NCI-H345 treated with DMSO at 0.1 percent for 48 hours (cell line): ENCODE results near the gene NINJ2.
"Not testable (repeated sequence)": the region's sequence is repeated elsewhere in the genome, so short reads cannot be mapped to it uniquely, and the experiment has no call there.

Experiments
- DNase-seq: peaks from one replicate; lab custom pipeline; 2025; ENCODE audit not compliant: unreplicated experiment; lab: John Stamatoyannopoulos, UW

NINJ2 gene

DNA sequence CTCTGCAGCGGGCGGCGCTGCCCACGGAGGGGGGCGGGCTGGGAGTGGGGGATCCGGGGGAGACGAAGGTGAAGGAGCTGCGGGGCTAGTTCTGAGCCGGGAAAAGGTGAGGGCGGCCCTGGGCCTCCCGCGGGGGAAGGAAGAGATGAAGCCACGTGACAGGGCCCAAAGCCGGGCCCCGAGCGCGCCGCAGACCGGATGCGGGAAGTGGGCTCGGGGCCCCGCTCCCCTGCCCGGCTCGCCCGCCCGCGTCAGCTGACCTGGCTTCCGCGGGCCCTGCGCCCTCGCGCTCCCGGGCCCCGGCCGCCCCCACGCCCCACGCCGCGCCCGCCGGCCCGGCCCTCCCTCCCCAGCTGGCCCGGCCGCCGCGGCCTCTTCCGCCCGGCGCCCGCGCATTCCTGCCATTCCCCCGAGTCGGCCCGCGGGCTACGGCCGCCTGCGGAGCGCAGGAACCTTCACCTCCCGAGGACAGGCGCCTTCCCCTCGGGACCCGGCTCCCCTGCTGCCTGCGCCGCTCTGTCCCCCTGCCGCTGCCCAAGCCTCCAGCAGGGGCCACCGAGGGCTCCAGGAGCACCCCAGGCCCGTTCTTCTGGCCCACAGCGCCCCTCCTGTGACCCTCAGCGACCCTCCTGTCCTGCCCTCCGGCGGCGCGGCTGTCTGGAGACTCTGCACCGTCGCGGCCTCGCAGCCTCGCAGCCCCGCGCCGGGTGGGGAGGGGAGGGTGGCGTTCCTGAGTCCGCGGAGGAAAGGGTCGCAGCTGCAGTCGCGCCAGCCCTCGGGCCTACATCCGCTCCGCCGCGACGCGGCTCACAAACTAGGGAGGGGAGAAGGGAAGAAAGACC lies 20.4 kb downstream of the NINJ2 start:
- DNase-seq: peak; percentile 3

DNA sequence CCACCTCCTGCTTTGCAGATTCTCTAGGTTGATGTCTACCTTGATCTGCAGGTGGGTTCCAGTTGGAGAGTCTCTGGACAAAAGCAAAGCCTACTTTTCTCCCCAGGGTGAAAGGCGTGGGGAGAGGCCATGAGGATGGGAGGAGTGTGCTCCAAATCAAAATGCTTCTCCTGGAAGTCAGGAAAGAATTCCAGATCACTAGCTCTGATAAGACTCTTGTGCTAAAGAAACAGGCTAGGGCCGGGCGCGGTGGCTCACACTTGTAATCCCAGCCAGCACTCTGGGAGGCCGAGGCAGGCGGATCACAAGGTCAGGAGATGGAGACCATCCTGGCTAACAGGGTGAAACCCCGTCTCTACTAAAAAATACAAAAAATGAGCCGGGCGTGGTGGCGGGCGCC lies 21.9 kb downstream of the NINJ2 start:
- DNase-seq: not testable (repeated sequence)

DNA sequence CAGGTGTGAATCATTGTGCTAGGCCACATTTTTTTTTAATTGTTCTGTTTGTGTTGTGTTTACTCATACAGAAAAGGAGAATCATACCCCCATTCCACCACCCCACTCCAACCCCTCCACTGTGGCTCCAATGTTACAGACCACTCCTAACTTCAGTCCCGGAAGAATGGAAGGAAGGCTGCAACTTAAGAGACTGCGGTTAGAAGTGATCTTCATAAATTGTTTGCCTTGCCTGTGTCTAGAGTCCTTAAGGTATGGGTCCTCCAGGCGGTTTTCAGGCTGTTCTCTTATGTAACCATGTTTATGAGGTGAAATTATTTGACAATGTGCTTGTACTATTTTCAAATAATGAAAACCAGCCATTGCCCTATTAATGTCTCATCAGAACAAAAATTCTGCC lies 22.5 kb downstream of the NINJ2 start:
- no peak for DNase-seq

- DNase-seq: no peak
Measured at GRCh38 chr12:639988-640387, 23.3 kb downstream of the NINJ2 start.

DNA sequence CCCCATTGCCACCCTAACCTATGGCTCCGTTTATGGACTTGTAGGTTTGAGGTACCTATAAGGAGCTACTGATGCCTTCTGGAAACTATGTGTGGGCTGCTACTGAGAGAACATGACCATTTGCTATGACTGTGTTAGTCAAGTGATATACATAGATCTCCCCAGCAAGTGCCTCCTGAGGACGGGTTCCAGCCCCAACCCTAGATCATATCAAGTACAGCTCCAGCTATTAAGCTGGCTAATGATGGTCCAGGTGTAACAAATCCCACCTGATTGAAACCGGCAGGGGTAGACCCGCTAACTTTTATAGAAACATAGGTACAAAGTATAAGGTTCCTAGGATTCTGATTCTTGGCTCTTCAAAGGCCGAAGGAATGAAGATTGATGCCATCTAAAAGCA lies 23.7 kb downstream of the NINJ2 start:
- no peak for DNase-seq

DNA sequence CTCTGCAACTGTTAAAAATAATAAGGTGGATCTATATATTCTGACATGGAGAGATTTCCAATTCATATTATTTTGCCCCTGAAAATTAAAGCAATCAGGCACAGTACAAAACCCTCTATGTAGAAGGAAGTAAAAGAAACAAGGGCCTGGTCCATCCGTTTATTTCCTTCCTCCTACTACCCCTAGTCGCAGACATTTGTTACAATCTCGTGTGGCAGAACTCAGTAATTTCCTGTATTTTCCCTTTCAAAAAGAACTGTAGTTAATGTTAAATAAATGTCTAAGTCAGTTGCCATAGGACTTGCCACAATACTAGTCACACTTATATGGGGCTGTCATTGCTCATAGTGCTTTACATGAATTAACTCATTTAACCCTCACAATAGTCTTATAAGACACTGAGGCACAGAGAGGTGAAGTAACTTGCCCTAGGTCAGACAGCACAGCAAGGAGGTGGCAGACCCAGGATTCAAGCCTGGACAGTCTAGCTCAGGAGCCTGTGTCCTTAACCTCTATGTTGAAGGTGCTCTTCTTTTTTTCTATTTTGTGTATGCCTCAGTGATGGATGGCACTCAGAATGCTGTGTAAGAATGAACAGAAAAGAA lies 24.2 kb downstream of the NINJ2 start:
- no peak for DNase-seq

GRCh38 chr12:636632-637031 lies 26.6 kb downstream of the NINJ2 start:
- no peak for DNase-seq

GRCh38 chr12:633731-634130 lies 29.5 kb downstream of the NINJ2 start:
- no peak for DNase-seq

GRCh38 chr12:632102-632696 lies 31.0 kb downstream of the NINJ2 start:
- DNase-seq: no peak

GRCh38 chr12:630656-631632 lies 32.3 kb downstream of the NINJ2 start:
- no peak for DNase-seq

GRCh38 chr12:628742-629078 lies 34.5 kb downstream of the NINJ2 start:
- not testable (repeated sequence) for DNase-seq

GRCh38 chr12:627863-628741 lies 35.1 kb downstream of the NINJ2 start:
- DNase-seq: no peak

GRCh38 chr12:627285-627684 lies 36.0 kb downstream of the NINJ2 start:
- no peak for DNase-seq

- DNase-seq: no peak
Measured at GRCh38 chr12:625998-626397, 37.2 kb downstream of the NINJ2 start.

- DNase-seq: no peak
Measured at GRCh38 chr12:623865-624372, 39.3 kb downstream of the NINJ2 start.

- no peak for DNase-seq
Measured at GRCh38 chr12:623172-623864, 39.9 kb downstream of the NINJ2 start.

DNA sequence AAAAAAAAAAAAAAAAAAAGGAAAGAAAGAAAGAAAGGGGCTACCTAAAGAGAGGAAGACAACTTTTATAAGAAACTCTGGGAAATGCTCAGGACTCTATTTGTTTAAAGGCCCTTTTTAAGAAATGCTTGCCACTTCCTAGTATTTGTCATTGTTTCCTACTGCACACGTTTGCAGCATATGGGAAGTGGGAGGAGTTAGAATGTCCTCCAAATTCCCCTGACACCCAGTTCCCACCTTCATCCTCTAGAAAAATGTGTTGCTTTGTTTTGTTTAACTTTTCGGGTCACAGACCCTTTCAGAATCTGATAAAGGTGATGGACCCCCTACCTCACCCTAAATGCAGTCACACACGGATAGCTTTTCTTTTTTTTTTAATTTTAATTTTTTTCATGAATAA lies 40.8 kb downstream of the NINJ2 start:
- DNase-seq: no peak

DNA sequence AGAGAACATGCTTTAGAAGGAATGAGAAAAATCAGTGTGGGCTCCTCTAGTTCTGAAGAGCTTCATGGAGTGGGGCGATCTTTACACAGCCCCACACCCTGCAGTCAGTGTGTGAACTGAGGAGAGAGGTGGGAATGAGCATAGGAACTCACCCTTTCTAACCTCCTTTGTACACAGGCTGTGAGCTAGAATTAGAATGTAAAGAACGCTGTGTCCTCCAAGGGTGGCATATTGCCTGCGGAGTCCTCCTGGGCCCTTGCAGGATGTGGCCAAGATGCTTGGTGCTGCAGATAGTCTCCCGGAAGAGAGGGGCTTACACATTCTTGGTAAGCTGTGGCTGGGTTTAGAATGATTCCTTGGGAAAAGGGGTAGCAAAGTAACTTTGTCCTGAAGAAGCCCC lies 43.9 kb downstream of the NINJ2 start:
- DNase-seq: no peak

DNA sequence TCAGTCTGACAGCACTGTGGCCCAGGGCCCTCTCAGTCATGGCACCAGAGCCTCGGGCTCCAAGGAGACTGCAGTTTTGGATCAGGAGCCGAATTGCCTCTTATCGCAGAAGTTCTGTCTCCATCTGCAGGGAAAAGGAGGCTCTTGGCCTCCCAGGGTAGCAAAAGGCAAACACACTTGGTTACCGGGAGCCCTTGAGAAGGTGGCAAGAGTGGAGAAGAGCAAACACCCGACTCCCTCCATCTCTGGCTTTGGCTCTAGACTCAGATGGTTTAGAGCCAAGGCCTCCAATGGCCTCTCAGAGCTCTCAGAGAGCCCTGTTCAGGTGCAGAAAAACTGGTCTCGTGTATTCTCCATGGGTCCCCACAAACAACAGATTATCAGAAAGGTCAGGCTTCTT lies 44.6 kb downstream of the NINJ2 start:
- DNase-seq: no peak
